ENCODE results near the gene CEP104.

CEP104 gene

GRCh38 chr1:3874736-3875135, 17.7 kb upstream of the CEP104 start:
- DNase-seq (ENCODE audit: low read depth, low spot score): no peak
- TF ChIP-seq, protein P1, sequence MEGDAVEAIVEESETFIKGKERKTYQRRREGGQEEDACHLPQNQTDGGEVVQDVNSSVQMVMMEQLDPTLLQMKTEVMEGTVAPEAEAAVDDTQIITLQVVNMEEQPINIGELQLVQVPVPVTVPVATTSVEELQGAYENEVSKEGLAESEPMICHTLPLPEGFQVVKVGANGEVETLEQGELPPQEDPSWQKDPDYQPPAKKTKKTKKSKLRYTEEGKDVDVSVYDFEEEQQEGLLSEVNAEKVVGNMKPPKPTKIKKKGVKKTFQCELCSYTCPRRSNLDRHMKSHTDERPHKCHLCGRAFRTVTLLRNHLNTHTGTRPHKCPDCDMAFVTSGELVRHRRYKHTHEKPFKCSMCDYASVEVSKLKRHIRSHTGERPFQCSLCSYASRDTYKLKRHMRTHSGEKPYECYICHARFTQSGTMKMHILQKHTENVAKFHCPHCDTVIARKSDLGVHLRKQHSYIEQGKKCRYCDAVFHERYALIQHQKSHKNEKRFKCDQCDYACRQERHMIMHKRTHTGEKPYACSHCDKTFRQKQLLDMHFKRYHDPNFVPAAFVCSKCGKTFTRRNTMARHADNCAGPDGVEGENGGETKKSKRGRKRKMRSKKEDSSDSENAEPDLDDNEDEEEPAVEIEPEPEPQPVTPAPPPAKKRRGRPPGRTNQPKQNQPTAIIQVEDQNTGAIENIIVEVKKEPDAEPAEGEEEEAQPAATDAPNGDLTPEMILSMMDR (IDR thresholded peaks at IDR 0.05; ENCODE audit: low read depth, low read length): no peak
- in situ Hi-C loops (cut with HindIII; ENCODE audit: low sequenced_read_pairs): no loop called here
- no peak overlapping the region for H3K4me3 ChIP-seq (ENCODE audit: low read depth, low read length)

DNA sequence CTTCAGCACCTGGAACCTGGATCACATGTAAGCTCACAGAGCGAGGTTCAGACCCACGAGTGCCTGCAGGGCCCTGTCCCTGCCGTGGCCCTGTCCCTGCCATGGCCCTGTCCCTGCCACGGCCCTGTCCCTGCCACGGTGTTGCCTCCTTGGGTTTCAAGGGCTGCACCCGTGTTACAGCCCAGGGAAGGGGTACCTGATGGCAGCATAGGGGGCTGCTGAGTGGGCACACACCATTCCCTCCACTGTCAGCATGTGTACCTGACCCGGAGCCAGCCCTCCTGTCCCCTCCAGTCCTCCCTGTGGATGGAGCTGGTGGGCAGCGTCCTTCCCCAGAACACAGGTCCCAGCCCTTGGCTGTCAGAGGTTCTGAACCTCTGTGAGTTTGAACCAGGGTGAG, 15.5 kb upstream of the CEP104 start:
- no peak overlapping the region for H3K4me3 ChIP-seq (ENCODE audit: low read depth, low read length)
- no peak for DNase-seq (ENCODE audit: low read depth, low spot score)
- TF ChIP-seq, protein P1 (IDR thresholded peaks at IDR 0.05; ENCODE audit: low read depth, low read length): no peak
- in situ Hi-C loops (cut with HindIII; ENCODE audit: low sequenced_read_pairs): no loop called here

GRCh38 chr1:3871451-3871805, 14.4 kb upstream of the CEP104 start:
- TF ChIP-seq, protein P1 (IDR thresholded peaks at IDR 0.05; ENCODE audit: low read depth, low read length): no peak
- in situ Hi-C loops (cut with HindIII; ENCODE audit: low sequenced_read_pairs): no loop called here
- no peak overlapping the region for H3K4me3 ChIP-seq (ENCODE audit: low read depth, low read length)
- DNase-seq (ENCODE audit: low read depth, low spot score): no peak

DNA sequence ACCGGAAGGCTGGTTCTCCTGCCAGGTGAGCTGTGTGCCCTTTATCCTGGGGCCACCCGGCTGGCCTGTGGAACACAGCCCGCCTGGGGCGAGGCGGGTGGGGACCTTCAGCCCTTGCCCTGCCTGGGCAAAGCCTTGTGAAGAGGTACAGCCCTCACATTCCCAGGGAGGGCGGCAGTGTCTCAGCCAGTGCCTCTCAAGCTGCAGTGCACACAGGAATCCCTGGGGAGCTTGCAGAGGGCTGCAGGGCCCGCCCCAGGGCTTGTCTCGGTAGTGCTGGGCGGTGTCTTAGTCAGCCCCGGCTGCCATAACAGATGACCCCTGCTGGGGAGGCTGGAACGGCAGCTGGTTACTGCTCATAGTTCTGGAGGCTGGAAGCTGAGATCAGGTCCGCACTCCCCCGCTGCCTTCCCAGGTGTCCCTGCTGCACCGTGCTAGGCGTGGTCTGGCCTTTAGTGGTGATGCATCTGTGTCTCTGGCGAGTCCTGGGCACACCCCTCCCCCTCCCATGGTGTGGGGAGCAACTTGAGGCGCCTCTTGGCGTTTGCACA, 12.8 kb upstream of the CEP104 start:
- DNase-seq (ENCODE audit: low read depth, low spot score): peak; percentile 39
- TF ChIP-seq, protein P1 (IDR thresholded peaks at IDR 0.05; ENCODE audit: low read depth, low read length): no peak
- in situ Hi-C loops (cut with HindIII; ENCODE audit: low sequenced_read_pairs): no loop called here
- no peak overlapping the region for H3K4me3 ChIP-seq (ENCODE audit: low read depth, low read length)

GRCh38 chr1:3868464-3869006, 11.5 kb upstream of the CEP104 start:
- in situ Hi-C loops (cut with HindIII; ENCODE audit: low sequenced_read_pairs): no loop called here
- TF ChIP-seq, protein P1 (IDR thresholded peaks at IDR 0.05; ENCODE audit: low read depth, low read length): no peak
- DNase-seq (ENCODE audit: low read depth, low spot score): no peak
- no peak overlapping the region for H3K4me3 ChIP-seq (ENCODE audit: low read depth, low read length)

- in situ Hi-C loops (cut with HindIII; ENCODE audit: low sequenced_read_pairs): no loop called here
- TF ChIP-seq, protein P1 (IDR thresholded peaks at IDR 0.05; ENCODE audit: low read depth, low read length): no peak
- no peak for DNase-seq (ENCODE audit: low read depth, low spot score)
- no peak overlapping the region for H3K4me3 ChIP-seq (ENCODE audit: low read depth, low read length)
Measured at GRCh38 chr1:3865606-3866160, 8.7 kb upstream of the CEP104 start.
